ENCODE results near the gene ITIH1. TPM values are rescaled to one million over a fixed set of nuclear protein-coding genes. Genes with fewer than 3 reads are reported as not detected.
"Not testable (repeated sequence)": the region's sequence is repeated elsewhere in the genome, so short reads cannot be mapped to it uniquely, and the experiment has no call there.

Gene ITIH1
- total RNA-seq, 2 donors from 2014 or later = not detected

GRCh38 chr3:52771334-52771681 lies 6.1 kb upstream of the ITIH1 start:
- ATAC-seq = peak; percentile 12 to 29
- Mint-ChIP-seq H3K36me3 (peaks cover 0 to 19% of the 10 kb centered on the region in 2 donors), H3K9me3 (no peaks in the 10 kb centered on the region), H3K27ac (peak overlapping the region; percentile 87 to 98)
- no peak for DNase-seq (ENCODE audit: low spot score in 2 of 2)

- peak overlapping the region; percentile 72 to 87 for H3K27ac Mint-ChIP-seq
- DNase-seq (ENCODE audit: low spot score in 2 of 2) = no peak
Measured at GRCh38 chr3:52771702-52772101, 5.7 kb upstream of the ITIH1 start.

GRCh38 chr3:52773361-52774065 lies 3.9 kb upstream of the ITIH1 start:
- no peak overlapping the region for H3K27ac Mint-ChIP-seq
- DNase-seq (ENCODE audit: low spot score in 2 of 2) (no peak), ATAC-seq (no peak)
- no peaks in the 10 kb centered on the region for H3K9me3 Mint-ChIP-seq
- H3K36me3 Mint-ChIP-seq = peaks cover 0 to 19% of the 10 kb centered on the region in 2 donors

More at GRCh38 chr3:52771702-52772101, 5.7 kb upstream of the ITIH1 start:
- ATAC-seq = no peak
- Mint-ChIP-seq H3K9me3 (no peaks in the 10 kb centered on the region), H3K36me3 (peaks cover 0 to 19% of the 10 kb centered on the region in 2 donors)

- no peak overlapping the region for H3K27ac Mint-ChIP-seq
- peaks cover 0 to 19% of the 10 kb centered on the region in 2 donors for H3K36me3 Mint-ChIP-seq
- ATAC-seq = no peak
- H3K9me3 Mint-ChIP-seq = no peaks in the 10 kb centered on the region
- peak in 1 of 2 donors; percentile 50 for DNase-seq (ENCODE audit: low spot score in 2 of 2)
Measured at GRCh38 chr3:52774066-52774713, 3.2 kb upstream of the ITIH1 start.

GRCh38 chr3:52774901-52775864 lies 2.2 kb upstream of the ITIH1 start:
- peak in 1 of 2 donors; percentile 40 for DNase-seq (ENCODE audit: low spot score in 2 of 2)
- H3K36me3 Mint-ChIP-seq = peaks cover 0 to 11% of the 10 kb centered on the region in 2 donors

DNA sequence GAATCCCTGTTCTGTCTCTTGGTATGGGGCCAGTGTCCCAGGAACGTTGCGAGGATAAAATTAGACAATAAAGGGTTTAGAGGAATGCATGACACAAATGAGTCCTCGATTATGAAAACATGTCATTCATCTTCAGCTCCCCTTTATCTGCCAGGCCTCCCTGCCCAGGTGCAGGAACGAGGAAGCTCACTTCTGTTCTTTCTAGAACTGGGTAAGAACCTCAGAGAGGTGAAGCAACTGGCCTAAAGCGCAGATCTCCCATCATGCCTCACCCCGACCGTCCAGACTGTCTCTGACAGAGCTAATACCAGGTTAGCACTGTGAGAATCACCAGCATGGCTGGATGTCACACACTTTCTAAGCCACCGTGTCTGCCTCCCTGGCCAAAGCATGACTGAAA lies 1.5 kb upstream of the ITIH1 start:
- H3K27ac Mint-ChIP-seq = no peak overlapping the region
- H3K9me3 Mint-ChIP-seq = no peaks in the 10 kb centered on the region
- peaks cover 0 to 11% of the 10 kb centered on the region in 2 donors for H3K36me3 Mint-ChIP-seq
- DNase-seq (ENCODE audit: low spot score in 2 of 2) = peak in 1 of 2 donors; percentile 31
- no peak for ATAC-seq

More at GRCh38 chr3:52774901-52775864, 2.2 kb upstream of the ITIH1 start:
- no peak for ATAC-seq
- Mint-ChIP-seq H3K9me3 (no peaks in the 10 kb centered on the region), H3K27ac (no peak overlapping the region)

DNA sequence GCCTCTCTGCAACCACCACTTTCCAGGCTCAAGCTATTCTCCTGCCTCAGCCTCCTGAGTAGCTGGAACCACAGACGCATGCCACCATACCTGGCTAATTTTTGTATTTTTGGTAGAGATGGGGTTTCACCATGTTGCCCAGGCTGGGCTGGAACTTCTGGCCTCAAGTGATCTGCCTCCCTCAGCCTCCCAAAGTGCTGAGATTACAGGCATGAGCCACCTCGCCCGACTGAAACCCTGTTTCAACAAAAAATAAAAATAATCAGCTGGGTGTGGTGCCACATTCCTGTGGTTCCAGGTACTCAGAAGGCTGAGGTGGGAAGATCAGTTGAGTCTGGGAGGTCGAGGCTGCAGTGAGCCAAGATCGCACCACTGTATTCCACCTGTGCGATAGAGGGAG lies 913 bp upstream of the ITIH1 start:
- not testable (repeated sequence) for ATAC-seq, H3K9me3 Mint-ChIP-seq, H3K36me3 Mint-ChIP-seq, H3K27ac Mint-ChIP-seq
- peak in 1 of 2 donors; percentile 26 for DNase-seq (ENCODE audit: low spot score in 2 of 2)

DNA sequence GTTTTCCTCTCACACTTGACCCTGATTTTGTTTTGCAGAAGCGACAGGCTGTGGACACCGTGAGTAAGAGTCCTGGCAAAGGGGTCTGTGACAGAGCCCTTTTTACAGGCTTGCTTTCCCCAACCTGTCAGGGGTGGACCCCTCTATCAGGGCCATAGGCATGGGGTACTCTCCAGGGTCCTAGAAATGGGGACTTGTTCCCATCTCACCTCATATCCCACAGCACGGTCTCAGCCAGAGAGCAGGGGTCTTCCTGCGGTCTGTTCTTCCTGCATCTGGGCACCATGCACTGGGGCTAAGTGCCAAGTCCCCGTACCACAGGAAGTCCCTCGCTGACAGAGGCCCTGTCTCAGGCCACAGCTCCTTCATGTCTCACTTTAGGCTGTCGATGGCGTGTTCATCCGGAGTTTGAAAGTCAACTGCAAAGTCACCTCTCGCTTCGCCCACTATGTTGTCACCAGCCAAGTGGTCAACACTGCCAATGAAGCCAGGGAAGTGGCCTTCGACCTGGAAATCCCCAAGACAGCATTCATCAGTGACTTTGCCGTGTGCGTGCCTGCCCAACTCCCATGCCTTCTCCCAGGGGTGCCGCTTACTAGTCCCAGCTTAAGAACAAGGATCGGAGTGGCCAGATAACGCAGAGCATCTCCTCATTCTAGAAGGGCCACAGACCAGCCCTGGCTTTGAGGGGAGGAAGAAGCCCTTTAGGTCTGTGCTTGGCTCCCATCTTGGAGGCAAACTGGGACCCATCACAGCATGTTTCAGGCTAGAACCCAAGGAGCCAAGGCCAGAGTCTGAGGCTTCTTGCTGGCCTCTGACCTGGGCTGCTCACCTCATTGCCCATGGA lies 783 bp downstream of the ITIH1 start:
- no peaks in the 10 kb centered on the region for H3K9me3 Mint-ChIP-seq
- DNase-seq (ENCODE audit: low spot score in 2 of 2) (peak in 1 of 2 donors; percentile 40), ATAC-seq (no peak)
- H3K36me3 Mint-ChIP-seq = no peaks in the 10 kb centered on the region
- peak overlapping the region; percentile 34 to 40 for H3K27ac Mint-ChIP-seq

DNA sequence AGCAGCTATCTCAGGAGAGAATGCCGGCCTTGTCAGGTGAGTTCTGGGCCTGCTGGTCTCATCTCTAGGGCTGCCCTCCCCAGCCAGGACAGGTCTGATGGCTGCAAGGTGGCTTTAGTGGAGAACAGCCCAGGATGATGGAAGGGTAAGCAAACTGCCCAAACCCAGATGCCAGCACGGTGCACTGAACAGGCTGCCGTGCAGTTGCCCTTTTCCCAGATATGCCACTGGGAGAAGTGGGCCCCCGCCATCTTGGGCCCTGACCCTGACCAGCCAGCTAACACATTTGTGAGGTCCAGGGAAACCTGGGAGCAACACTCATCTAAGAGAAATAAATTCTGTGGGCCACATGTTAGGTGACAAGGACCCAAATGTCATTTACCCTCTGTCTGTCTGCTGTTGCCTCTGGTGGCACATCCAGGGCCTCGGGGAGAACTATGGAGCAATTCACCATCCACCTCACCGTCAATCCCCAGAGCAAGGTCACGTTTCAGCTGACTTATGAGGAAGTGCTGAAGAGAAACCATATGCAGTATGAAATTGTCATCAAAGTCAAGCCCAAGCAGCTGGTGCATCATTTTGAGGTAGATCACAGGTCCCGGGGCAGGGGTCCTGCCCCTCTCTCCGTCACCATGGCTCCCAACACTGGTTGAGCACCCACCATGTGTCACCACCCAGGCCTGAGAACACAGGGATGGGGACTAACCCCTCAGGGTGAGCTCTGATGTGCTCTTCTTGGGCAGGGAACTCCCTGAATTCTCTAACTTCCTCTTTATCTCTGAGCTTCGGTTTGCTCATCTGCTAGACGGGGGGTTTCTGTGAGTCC lies 1.8 kb downstream of the ITIH1 start:
- peak in 1 of 2 donors; percentile 13 for DNase-seq (ENCODE audit: low spot score in 2 of 2)
- no peak for ATAC-seq
- no peaks in the 10 kb centered on the region for H3K36me3 Mint-ChIP-seq
- H3K27ac Mint-ChIP-seq = peak overlapping the region in 1 of 2 donors; percentile 34
- H3K9me3 Mint-ChIP-seq = no peaks in the 10 kb centered on the region

GRCh38 chr3:52779837-52780585 lies 2.6 kb downstream of the ITIH1 start:
- DNase-seq (ENCODE audit: low spot score in 2 of 2) (peak in 1 of 2 donors; percentile 47), ATAC-seq (no peak)
- no peak overlapping the region for H3K27ac Mint-ChIP-seq
- H3K36me3 Mint-ChIP-seq = no peaks in the 10 kb centered on the region
- no peaks in the 10 kb centered on the region for H3K9me3 Mint-ChIP-seq

DNA sequence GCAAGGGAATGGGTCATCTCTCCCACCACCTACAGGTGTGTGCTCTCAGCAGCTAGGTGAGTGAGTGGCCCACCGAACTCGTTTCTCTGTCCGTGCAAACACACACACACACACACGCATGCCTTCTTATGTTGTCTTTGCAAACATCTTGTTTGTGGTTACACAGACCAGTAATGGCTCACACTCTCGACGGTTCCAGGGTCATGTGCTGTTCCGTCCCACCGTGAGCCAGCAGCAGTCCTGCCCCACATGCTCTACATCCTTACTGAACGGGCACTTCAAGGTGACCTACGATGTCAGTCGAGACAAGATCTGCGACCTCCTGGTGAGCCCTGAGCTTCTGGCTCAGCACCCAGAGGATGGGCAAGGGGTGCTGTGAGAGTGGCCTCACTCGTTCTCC lies 4.3 kb downstream of the ITIH1 start:
- DNase-seq (ENCODE audit: low spot score in 2 of 2) = peak in 1 of 2 donors; percentile 44
- H3K36me3 Mint-ChIP-seq = no peaks in the 10 kb centered on the region
- ATAC-seq = no peak
- no peaks in the 10 kb centered on the region for H3K9me3 Mint-ChIP-seq
- no peak overlapping the region for H3K27ac Mint-ChIP-seq

DNA sequence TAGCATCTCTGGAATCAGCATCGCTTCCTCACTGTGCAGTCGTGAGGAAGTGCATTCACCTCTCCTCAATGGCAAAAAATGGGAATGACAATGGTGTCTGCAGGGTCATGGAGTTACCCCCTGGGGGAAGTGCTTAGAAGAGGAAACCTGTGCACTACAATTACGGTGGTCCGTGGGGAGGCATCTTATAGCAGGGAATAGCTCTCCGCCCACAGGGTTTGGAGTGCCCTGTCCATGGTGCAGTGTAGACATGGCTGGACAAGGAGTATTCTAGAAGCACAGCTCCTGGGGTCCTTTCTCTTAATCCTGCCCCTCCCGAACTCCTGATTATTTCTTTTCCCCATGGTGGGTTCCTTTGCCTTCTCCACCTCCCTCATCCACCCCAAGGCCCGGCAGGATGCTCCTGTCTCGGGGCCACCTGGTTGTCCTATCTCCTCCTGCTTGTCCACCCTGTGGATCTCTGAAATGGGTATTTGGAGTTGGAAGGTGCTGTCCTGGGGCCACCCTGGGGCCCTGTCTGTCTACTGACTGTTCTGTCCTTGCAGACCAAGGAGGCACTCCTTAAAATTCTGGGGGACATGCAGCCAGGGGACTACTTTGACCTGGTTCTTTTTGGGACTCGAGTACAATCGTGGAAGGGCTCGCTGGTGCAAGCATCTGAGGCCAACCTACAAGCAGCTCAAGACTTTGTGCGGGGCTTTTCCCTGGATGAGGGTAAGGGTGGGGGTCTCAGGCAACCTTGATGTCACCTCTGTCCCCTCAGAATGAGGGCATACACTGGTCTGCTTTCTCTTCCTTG lies 5.2 kb downstream of the ITIH1 start:
- DNase-seq (ENCODE audit: low spot score in 2 of 2) (peak in 1 of 2 donors; percentile 47), ATAC-seq (no peak)
- Mint-ChIP-seq H3K36me3 (no peaks in the 10 kb centered on the region), H3K27ac (no peak overlapping the region), H3K9me3 (no peaks in the 10 kb centered on the region)

GRCh38 chr3:52783211-52783555 lies 5.8 kb downstream of the ITIH1 start:
- DNase-seq (ENCODE audit: low spot score in 2 of 2) = peak in 1 of 2 donors; percentile 14
- H3K9me3 Mint-ChIP-seq = no peaks in the 10 kb centered on the region
- H3K36me3 Mint-ChIP-seq = no peaks in the 10 kb centered on the region
- no peak for ATAC-seq
- H3K27ac Mint-ChIP-seq = no peak overlapping the region

DNA sequence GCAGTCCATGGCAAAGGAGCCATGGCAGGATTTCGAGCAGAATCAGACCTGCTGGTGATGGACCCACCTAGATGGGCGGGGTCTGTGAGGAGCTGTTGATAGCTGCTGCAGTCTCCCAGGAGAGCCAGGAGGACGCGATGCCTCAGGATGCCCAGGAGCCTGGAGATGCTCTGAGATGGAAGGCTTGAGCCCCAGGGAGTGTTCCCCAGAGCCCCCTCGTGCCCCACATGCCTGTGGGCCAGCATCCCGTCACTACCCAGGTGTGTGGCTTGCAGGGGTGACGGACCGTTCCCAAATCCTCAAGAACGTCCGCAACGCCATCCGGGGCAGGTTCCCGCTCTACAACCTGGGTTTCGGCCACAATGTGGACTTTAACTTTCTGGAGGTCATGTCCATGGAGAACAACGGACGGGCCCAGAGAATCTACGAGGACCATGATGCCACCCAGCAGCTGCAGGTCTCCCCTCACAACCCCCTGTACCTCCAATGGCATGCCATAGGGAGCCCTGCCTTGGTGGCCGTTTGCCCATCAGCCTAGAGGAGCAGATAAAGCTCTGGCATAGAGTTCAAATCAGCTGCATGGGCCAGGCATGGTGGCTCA lies 6.7 kb downstream of the ITIH1 start:
- H3K27ac Mint-ChIP-seq = no peak overlapping the region
- ATAC-seq = no peak
- peak in 1 of 2 donors; percentile 50 for DNase-seq (ENCODE audit: low spot score in 2 of 2)
- H3K36me3 Mint-ChIP-seq = no peaks in the 10 kb centered on the region
- H3K9me3 Mint-ChIP-seq = no peaks in the 10 kb centered on the region
